Activated T-cell treated with anti-CD3 and anti-CD28 coated beads, Interleukin-2, amount 50 U/mL, for 24 hours (primary cell): Measurements from ENCODE around the gene EPHA10.
A peak's percentile ranks its signal among the peaks of the same experiment; 100 is the strongest.
"Not testable (repeated sequence)": the region's sequence is repeated elsewhere in the genome, so short reads cannot be mapped to it uniquely, and the experiment has no call there.

ENCODE experiments used
- DNase-seq: peaks from one replicate; pipeline ENCODE4 v3.0.0-alpha.2; 2020
- H3K27ac Mint-ChIP-seq: 2 replicates; pipeline ENCODE4 v1.8.0; 2020; ENCODE audit warnings: mild to moderate bottlenecking, mixed read lengths
- H3K27me3 Mint-ChIP-seq: 2 replicates; pipeline ENCODE4 v1.8.0; 2020; ENCODE audit warnings: mixed read lengths
- H3K36me3 Mint-ChIP-seq: 2 replicates; pipeline ENCODE4 v1.8.0; 2020; ENCODE audit warnings: low read depth, mixed read lengths
- H3K4me1 Mint-ChIP-seq: 2 replicates; pipeline ENCODE4 v1.8.0; 2020; ENCODE audit warnings: low read depth, mixed read lengths
- H3K4me3 Mint-ChIP-seq: 2 replicates; pipeline ENCODE4 v1.8.0; 2020; ENCODE audit warnings: mild to moderate bottlenecking, moderate library complexity, mixed read lengths
- H3K9me3 Mint-ChIP-seq: 2 replicates; pipeline ENCODE4 v1.8.0; 2020; ENCODE audit warnings: mixed read lengths

EPHA10 gene

DNA sequence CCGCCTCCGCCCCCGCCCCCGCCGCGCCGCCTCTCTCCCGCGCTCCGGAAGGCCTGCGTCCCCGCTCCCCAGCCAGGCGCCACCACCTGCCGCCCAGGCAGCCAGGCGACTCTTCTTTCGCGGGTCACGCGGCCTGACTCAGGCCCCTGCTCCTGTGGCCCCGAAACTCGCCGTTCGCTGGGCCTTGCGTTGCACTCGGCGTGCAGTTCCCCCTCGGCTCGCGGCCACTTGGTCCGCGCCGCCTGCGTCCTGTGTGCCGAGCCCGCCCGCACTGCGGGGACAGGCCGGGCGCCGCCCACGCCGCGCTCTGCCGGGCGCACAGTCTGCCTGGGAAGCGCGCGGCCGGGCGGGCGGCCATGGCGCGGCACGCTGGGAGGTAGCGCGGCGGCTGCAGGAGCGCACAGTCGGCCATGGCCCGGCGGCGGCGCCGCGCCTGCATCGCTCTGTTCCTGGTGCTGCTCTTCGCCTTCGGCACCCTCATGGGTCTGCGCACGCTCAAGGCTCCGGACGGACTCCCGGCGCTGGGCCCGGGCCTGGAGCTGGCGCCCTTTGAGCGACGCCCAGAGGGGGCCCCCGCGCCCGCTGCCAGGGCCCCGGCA is 29.0 kb upstream of the EPHA10 start, which contains the start of gene MANEAL:
Gene MANEAL (plus strand): TSS at position 75 of the 599 bp plus-strand sequence. CDS start 336 bp downstream, at position 411.
- peaks cover 26% of the 10 kb centered on the region for H3K4me1 Mint-ChIP-seq
- H3K27ac Mint-ChIP-seq = no peak within 1 kb of the TSS
- H3K4me3 Mint-ChIP-seq = peak within 1 kb of the TSS; percentile 72
- H3K9me3 Mint-ChIP-seq = no peaks in the 10 kb centered on the region
- H3K27me3 Mint-ChIP-seq = peaks cover 47% of the 10 kb centered on the region
- DNase-seq = peak; percentile 61
- peaks cover 5% of the 10 kb centered on the region for H3K36me3 Mint-ChIP-seq

- H3K4me1 Mint-ChIP-seq = peaks cover 26% of the 10 kb centered on the region
- peaks cover 53% of the 10 kb centered on the region for H3K27me3 Mint-ChIP-seq
- no peaks in the 10 kb centered on the region for H3K9me3 Mint-ChIP-seq
- DNase-seq = no peak
- H3K27ac Mint-ChIP-seq = no peak overlapping the region
- peak overlapping the region; percentile 35 for H3K4me3 Mint-ChIP-seq
- H3K36me3 Mint-ChIP-seq = peaks cover 1% of the 10 kb centered on the region
Measured at GRCh38 chr1:37792943-37793686, 28.2 kb upstream of the EPHA10 start.

DNA sequence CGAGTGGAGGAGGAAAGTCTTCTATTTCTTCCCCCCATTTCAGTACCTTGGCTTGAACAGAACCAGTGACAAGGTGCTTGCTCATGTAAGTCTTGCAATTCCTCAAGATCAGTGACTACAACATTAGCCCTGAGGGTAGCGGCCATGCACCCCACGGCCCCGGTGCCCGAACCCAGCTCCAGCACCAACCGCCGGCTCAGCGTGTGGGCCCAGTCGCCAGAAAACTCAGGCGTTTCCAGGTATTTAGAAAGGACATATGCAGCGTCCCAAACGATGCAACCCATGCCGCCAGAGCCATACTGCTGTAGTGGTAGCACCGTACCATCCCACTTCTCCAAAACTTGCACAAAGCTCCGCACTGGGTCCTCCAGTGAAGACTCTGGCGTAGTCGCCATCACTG is 17.6 kb upstream of the EPHA10 start:
- Mint-ChIP-seq H3K27me3 (peaks cover 17% of the 10 kb centered on the region), H3K36me3 (no peaks in the 10 kb centered on the region), H3K27ac (no peak overlapping the region), H3K4me1 (peaks cover under 1% of the 10 kb centered on the region), H3K4me3 (no peak overlapping the region), H3K9me3 (no peaks in the 10 kb centered on the region)
- DNase-seq = no peak

GRCh38 chr1:37778654-37779053 is 13.7 kb upstream of the EPHA10 start:
- no peaks in the 10 kb centered on the region for H3K9me3 Mint-ChIP-seq
- H3K27ac Mint-ChIP-seq = no peak overlapping the region
- H3K4me1 Mint-ChIP-seq = peaks cover 11% of the 10 kb centered on the region
- no peak for DNase-seq
- H3K36me3 Mint-ChIP-seq = no peaks in the 10 kb centered on the region
- no peak overlapping the region for H3K4me3 Mint-ChIP-seq
- peaks cover 8% of the 10 kb centered on the region for H3K27me3 Mint-ChIP-seq

DNA sequence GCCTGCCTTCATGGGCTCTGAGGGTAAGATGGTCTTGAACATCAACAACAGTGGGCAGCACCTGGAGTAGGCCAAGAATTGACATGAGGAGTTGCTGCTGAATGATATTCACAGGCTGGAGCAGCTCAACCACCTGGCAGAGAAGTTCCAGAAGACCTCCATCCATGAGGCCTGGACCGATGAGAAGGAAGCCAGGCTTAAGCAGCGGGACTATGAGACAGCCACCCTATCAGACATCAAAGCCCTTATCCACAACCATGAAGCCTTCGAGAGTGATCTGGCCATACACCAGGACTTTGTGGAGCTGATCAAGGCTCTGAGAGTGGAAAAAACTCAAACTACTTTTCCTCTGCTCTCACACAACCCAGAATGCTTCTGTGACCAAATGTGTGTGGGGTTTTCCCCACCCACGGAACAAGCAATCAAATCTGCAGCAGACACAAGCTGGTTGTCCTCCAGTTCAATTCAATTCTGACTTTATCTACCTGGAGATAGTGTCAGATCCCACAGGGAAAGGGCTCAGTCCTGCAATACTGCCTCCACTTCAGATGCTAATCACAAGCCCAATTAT is 12.1 kb upstream of the EPHA10 start:
- no peak for DNase-seq
- H3K36me3 Mint-ChIP-seq = no peaks in the 10 kb centered on the region
- H3K4me1 Mint-ChIP-seq = peaks cover 11% of the 10 kb centered on the region
- H3K4me3 Mint-ChIP-seq = no peak overlapping the region
- peaks cover 14% of the 10 kb centered on the region for H3K27me3 Mint-ChIP-seq
- no peaks in the 10 kb centered on the region for H3K9me3 Mint-ChIP-seq
- peak overlapping the region; percentile 37 for H3K27ac Mint-ChIP-seq

- peaks cover 55% of the 10 kb centered on the region for H3K27me3 Mint-ChIP-seq
- not testable (repeated sequence) for H3K9me3 Mint-ChIP-seq, H3K36me3 Mint-ChIP-seq, H3K27ac Mint-ChIP-seq, DNase-seq, H3K4me1 Mint-ChIP-seq, H3K4me3 Mint-ChIP-seq
Measured at GRCh38 chr1:37771440-37771839, 6.5 kb upstream of the EPHA10 start.

DNA sequence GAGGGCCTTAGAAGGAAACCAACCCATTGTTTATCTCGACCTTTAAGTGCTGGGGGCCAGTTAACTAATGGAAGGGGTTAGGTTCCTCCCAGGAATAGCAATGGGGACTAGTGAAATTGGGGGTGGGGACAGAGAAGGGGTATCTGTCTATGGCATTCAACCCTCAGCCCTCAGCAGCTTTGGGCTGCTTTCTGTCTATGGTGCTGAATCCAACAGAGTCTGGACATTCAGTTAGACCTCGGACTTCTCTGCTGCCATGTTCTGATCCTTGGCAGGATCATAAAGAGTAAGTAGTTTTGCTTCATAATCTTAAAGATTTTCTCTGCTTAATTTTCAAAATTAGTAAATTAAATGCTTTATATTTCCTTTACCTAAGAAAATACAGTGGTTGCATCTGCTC is 2.6 kb upstream of the EPHA10 start:
- DNase-seq = no peak
- peaks cover 17% of the 10 kb centered on the region for H3K4me1 Mint-ChIP-seq

GRCh38 chr1:37765916-37766664 is 1.2 kb upstream of the EPHA10 start:
- Mint-ChIP-seq H3K27me3 (peaks cover 96% of the 10 kb centered on the region), H3K4me3 (peak overlapping the region; percentile 43), H3K4me1 (peaks cover 17% of the 10 kb centered on the region), H3K9me3 (no peaks in the 10 kb centered on the region), H3K36me3 (no peaks in the 10 kb centered on the region), H3K27ac (no peak overlapping the region)
- peak; percentile 38 for DNase-seq

More for the DNA sequence above, 2.6 kb upstream of the EPHA10 start:
- no peak overlapping the region for H3K4me3 Mint-ChIP-seq
- no peaks in the 10 kb centered on the region for H3K9me3 Mint-ChIP-seq
- H3K27ac Mint-ChIP-seq = no peak overlapping the region
- peaks cover 86% of the 10 kb centered on the region for H3K27me3 Mint-ChIP-seq
- H3K36me3 Mint-ChIP-seq = no peaks in the 10 kb centered on the region

- H3K4me3 Mint-ChIP-seq = no peak overlapping the region
- H3K9me3 Mint-ChIP-seq = no peaks in the 10 kb centered on the region
- H3K36me3 Mint-ChIP-seq = no peaks in the 10 kb centered on the region
- peak; percentile 59 for DNase-seq
- peaks cover 17% of the 10 kb centered on the region for H3K4me1 Mint-ChIP-seq
- H3K27me3 Mint-ChIP-seq = peaks cover 83% of the 10 kb centered on the region
- H3K27ac Mint-ChIP-seq = no peak overlapping the region
Measured at GRCh38 chr1:37764414-37764825, 500 bp downstream of the EPHA10 start.

DNA sequence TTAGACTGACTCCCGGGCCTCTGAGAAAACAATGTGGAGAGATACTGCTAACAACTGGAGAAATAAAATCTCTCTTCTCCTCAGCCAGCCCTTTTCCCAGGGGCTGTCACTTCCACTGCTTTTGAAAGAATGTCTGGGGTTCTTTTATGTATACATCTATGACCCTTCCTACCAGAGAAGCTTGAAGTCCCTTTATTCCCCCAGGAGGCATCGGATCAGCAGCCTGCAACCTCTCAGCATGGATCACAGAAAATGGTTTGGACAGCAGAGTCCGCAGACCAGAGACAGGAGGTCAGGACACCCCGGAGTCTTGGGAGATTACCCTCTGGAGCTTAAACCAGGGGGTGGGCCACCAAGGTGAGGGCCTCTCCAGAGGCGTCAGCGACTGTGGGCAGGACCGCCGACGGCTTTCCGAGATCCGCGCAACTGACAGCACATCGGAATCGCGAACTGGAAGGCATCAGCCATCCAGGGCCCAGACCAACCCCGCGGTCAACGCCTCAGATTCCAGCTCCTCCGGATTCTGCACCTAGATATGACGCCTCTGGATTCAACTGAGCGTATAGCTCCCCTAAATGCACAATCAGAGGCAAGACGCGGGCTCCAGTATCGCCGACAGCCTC is 1.0 kb downstream of the EPHA10 start:
- Mint-ChIP-seq H3K4me1 (peaks cover 17% of the 10 kb centered on the region), H3K4me3 (no peak overlapping the region), H3K36me3 (no peaks in the 10 kb centered on the region)

DNA sequence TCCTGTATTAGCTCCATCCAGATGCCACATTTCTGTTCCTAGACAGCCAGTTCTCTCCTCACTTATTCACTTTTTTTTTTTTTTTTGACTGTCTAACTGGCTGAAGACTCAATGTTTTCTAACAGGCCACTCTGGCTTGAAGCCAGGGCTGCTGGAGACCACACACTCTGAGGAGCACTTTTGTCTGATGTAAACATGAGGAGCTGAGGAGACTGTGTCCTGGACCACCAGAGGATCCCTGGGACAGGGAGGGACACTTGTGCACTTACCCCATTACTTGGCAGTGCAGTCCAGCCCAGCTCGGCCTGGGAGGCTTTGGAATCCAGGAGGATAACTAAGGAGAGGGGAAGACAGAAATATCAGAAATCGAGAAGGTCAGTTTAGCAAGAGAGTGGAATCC is 2.4 kb downstream of the EPHA10 start:
- Mint-ChIP-seq H3K9me3 (no peaks in the 10 kb centered on the region), H3K27me3 (peaks cover 64% of the 10 kb centered on the region), H3K36me3 (no peaks in the 10 kb centered on the region), H3K4me1 (peaks cover 17% of the 10 kb centered on the region), H3K4me3 (no peak overlapping the region), H3K27ac (no peak overlapping the region)
- no peak for DNase-seq

More for the DNA sequence above, 1.0 kb downstream of the EPHA10 start:
- Mint-ChIP-seq H3K27ac (no peak overlapping the region), H3K27me3 (peaks cover 78% of the 10 kb centered on the region), H3K9me3 (no peaks in the 10 kb centered on the region)
- no peak for DNase-seq

DNA sequence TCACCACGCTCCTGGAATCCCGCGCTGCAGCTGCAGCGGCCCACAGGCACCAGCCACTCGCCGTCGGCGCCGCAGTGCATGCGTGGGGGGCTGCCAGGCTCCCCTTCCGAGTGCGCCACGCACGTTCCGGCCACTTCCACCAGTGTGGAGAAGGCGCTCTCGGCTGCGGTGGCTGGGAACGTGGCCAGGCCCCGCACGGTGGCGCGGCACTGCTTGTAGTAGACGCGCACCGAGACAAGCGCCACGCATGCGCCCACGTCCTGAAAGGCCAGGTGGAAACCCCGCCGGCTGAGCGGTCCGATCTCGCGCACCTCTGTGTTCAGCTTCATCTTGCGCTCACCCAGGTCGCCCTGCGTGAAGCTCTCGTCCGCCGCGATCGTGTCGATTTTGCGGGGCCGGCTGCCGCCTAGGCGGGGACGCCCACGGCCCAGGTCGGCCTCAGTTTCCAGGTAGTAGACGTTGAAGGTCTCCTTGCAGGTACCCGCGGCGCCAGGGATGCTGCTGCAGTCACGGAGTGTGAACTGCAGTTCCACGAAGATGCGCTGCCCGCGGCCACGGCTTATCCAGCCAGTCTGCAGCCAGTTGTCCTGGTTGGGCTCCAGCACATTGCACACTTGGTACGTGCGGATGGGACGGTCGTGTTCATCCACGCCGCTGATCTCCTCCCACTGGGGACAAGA is 3.4 kb downstream of the EPHA10 start:
- no peak for DNase-seq
- H3K36me3 Mint-ChIP-seq = no peaks in the 10 kb centered on the region
- H3K27ac Mint-ChIP-seq = no peak overlapping the region
- H3K4me3 Mint-ChIP-seq = no peak overlapping the region
- no peaks in the 10 kb centered on the region for H3K9me3 Mint-ChIP-seq
- peaks cover 15% of the 10 kb centered on the region for H3K4me1 Mint-ChIP-seq
- H3K27me3 Mint-ChIP-seq = peaks cover 54% of the 10 kb centered on the region

GRCh38 chr1:37759451-37759850 is 5.5 kb downstream of the EPHA10 start:
- Mint-ChIP-seq H3K9me3 (no peaks in the 10 kb centered on the region), H3K27ac (no peak overlapping the region), H3K4me3 (no peak overlapping the region), H3K4me1 (peaks cover 16% of the 10 kb centered on the region), H3K36me3 (no peaks in the 10 kb centered on the region), H3K27me3 (peaks cover 44% of the 10 kb centered on the region)
- no peak for DNase-seq
